ENCODE measurements around the gene GDPGP1.
A peak's percentile ranks its signal among the peaks of the same experiment; 100 is the strongest.
"Not testable (repeated sequence)": the region's sequence is repeated elsewhere in the genome, so short reads cannot be mapped to it uniquely, and the experiment has no call there.

Gene GDPGP1

DNA sequence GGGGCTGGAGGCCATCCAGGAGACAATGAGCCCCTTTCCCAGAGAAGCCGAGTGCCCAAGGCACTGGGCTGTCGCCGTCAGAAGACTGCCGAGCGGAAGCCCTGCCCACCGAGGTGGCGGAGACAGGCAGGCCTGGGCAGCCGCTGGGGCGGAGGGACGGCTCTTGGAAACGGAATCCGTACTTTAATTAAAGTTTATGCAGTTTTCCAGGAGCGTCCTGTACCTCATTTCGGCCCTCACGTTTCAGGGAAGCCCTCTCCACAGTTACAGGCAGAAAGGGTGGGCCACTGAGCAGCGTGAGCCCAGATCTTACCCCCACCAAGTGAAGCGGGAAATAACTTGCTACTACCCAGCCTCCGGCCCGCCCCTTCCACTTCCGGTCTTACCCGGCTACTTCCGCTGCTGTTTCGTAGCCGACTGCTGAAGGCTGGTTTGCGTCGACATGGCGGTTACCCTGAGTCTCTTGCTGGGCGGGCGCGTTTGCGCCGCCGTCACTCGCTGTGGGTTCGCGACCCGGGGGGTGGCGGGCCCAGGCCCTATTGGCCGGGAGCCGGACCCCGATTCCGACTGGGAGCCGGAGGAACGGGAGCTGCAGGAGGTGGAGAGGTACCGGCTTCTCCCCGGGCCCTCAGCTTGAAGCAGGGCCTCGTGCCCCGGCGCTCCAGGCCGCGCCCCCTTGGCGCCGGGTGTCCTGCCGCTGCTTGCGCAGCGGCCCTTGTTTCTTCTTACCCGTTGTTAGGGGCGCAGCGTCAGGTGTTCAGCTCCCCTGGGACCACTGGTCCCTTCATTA, 31.5 kb downstream of the GDPGP1 start, which contains the start of gene NGRN:
NGRN (plus strand) TSS at position 402 of the 790 bp plus-strand sequence; CDS start at position 443, 41 bp downstream.
- TF ChIP-seq, protein P1, sequence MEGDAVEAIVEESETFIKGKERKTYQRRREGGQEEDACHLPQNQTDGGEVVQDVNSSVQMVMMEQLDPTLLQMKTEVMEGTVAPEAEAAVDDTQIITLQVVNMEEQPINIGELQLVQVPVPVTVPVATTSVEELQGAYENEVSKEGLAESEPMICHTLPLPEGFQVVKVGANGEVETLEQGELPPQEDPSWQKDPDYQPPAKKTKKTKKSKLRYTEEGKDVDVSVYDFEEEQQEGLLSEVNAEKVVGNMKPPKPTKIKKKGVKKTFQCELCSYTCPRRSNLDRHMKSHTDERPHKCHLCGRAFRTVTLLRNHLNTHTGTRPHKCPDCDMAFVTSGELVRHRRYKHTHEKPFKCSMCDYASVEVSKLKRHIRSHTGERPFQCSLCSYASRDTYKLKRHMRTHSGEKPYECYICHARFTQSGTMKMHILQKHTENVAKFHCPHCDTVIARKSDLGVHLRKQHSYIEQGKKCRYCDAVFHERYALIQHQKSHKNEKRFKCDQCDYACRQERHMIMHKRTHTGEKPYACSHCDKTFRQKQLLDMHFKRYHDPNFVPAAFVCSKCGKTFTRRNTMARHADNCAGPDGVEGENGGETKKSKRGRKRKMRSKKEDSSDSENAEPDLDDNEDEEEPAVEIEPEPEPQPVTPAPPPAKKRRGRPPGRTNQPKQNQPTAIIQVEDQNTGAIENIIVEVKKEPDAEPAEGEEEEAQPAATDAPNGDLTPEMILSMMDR (IDR thresholded peaks at IDR 0.05; ENCODE audit: low read depth, low read length), result no peak
- peak within 1 kb of the TSS; percentile 88 for H3K4me3 ChIP-seq (ENCODE audit: low read depth, low read length)

DNA sequence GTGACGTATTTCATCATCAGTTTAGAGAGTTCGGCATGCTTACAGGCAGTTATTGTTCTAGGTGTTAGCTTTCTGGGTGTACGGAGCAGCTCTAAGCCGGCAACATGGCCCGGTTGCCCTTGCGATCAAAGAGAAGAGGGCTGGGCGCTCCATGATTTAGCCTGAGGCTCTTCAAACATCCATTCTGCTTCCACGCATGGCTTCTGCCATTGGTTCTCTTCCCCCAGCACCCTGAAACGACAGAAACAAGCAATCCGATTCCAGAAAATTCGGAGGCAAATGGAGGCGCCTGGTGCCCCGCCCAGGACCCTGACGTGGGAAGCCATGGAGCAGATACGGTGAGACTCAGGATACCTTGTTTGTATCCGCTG, 32.0 kb downstream of the GDPGP1 start:
- H3K4me3 ChIP-seq (ENCODE audit: low read depth, low read length), result peak overlapping the region; percentile 88
- TF ChIP-seq, protein P1 (IDR thresholded peaks at IDR 0.05; ENCODE audit: low read depth, low read length), result no peak

DNA sequence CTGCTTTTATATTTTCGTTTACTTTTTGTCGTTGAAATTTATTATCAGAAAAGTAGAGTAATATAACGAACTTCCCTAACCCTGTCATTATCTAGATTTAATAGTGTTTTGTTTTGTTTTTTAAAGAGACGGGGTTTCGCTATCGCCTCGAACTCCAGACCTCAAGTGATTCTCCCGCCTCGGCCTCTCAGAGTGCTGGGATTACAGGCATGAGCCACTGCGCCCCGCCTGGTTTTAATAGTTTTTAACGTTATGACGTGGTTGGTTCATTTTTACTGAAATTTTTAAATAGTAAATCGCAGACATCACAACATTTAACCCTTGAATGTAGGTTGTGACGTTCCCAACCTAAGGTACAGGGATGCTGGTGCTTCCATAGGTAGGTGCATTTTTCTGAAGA, 32.5 kb downstream of the GDPGP1 start:
- peak overlapping the region; percentile 88 for H3K4me3 ChIP-seq (ENCODE audit: low read depth, low read length)
- TF ChIP-seq, protein P1 (IDR thresholded peaks at IDR 0.05; ENCODE audit: low read depth, low read length), result no peak

DNA sequence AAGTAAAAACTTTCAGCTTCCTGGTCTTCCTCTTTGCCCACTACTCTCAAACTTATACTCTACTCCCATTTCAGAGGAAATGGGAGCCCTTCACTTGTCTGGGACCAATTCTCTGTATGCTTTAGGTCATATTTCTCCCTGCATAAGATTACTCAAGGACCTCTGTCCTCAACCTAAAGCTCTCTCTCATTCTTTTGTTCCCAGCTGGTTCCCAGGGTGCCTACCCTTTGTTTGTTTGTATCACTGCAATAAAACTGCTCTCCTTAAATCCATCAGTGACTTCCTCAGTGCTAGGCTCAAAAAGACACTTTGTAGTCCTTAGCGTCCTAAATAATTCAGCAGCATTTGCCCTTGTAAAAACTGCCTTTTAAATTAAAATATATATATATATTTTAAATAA, 34.4 kb downstream of the GDPGP1 start:
- H3K4me3 ChIP-seq (ENCODE audit: low read depth, low read length), result no peak overlapping the region

DNA sequence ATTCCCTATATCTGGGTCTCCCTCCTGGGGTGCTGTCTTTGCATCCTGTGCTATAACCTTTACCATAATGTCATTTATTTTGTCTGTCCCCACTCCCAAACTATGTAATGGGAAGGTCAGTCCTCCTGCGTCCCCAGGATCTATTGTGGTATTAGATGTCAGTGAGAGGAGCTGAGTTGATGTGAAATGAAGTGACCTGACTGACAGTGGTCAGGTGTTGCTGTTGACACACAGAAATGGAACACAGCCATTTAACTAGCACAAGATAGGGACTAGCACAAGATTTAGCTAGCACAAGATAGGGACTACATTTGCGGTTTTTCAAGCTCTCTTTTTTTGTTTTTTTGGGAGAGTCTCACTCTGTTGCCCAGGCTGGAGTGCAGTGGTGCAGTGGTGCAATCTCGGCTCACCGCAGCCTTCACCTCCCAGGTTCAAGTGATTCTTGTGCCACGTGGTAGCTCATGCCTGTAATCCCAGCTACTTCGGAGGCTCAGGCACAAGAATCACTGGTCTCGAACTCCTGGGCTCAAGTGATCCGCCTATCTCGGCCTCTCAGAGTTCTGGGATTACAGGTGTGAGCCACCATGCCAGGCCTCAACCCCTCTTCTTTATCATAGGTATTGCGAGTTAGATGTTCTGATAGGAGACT, 36.6 kb downstream of the GDPGP1 start:
- TF ChIP-seq, protein P1 (IDR thresholded peaks at IDR 0.05; ENCODE audit: low read depth, low read length), result no peak
- no peak overlapping the region for H3K4me3 ChIP-seq (ENCODE audit: low read depth, low read length)

More for the DNA sequence above, 34.4 kb downstream of the GDPGP1 start:
- TF ChIP-seq, protein P1 (IDR thresholded peaks at IDR 0.05; ENCODE audit: low read depth, low read length), result no peak

DNA sequence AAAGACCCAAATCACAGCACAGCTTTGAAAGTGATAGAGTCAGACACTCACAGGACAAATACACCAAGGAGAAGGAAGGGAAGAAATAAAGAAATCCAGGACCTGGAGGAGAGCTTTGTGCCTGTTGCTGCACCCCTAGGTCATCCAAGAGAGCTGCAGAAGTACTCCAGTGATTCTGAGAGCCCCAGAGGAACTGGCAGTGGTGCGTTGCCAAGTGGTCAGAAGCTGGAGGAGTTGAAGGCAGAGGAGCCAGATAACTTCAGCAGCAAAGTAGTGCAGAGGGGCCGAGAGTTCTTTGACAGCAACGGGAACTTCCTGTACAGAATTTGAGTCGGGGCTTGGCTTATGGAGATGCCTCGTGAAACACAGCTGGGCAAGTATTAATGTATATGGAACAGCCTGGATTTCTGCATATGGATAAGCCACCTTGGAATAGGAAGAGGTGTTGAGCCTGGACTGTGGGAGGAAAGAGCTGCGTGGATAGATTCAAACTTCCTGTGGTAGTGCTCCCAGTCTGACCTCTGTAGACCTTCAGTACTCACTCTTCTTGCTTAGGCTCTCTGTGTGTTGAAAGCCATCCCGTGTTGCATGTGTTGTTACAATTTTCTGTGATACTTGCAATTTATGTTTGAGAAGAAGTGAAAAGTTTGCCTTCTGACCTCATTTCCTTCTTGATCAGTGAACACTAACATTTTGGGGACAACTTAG, 37.6 kb downstream of the GDPGP1 start:
- H3K4me3 ChIP-seq (ENCODE audit: low read depth, low read length), result no peak overlapping the region
- TF ChIP-seq, protein P1 (IDR thresholded peaks at IDR 0.05; ENCODE audit: low read depth, low read length), result no peak

DNA sequence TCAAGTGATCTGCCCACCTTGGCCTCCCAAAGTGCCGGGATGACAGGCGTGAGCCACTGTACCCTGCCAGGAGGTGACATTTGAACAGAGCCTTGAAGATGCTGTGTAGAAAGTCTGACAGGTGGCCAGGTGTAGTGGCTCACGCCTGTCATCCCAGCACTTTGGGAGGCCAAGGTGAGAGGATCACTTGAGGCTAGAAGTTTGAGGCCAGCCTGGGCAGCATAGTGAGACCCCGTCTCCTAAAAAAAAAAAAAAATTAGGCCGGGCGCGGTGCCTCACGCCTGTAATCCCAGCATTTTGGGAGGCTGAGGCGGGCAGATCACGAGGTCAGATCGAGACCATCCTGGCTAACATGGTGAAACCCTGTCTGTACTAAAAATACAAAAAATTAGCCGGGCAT, 44.5 kb downstream of the GDPGP1 start:
- H3K4me3 ChIP-seq (ENCODE audit: low read depth, low read length), result not testable (repeated sequence)

DNA sequence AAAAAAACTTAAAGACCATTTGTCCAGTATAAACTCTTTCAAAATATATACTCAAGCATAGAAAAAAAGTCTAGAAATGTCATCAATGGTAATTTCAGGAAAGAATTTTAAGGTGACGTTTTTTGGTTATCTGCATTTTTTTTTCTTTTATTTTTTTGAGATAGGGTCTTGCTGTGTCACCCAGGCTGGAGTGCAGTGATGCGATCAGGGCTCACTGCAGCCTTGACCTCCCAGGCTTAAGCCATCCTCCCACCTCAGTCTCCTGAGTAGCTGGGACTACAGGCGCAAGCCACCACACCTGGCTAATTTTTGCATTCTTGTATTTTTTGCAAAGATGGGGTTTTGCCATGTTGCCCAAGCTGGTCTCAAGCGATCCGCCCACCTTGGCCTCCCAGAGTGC, 46.7 kb downstream of the GDPGP1 start:
- H3K4me3 ChIP-seq (ENCODE audit: low read depth, low read length), result not testable (repeated sequence)

DNA sequence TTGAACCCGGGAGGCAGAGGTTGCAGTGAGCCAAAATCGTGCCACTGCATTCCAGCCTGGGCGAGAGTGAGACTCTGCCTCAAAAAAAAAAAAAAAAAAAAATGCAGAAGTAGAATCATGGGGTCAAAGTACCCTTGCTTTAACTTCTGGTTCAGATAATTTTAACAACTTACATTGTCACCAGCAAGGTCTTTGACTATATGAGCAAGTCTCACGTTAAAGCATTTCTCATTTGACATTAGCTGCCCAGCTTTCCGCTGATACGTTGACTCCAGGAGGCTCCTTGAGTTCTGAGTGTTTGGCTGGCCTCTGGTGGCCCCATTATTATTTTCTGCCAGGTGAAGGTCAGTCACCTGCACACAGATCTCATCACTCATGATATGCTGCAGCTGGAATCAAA, 47.6 kb downstream of the GDPGP1 start:
- H3K4me3 ChIP-seq (ENCODE audit: low read depth, low read length), result not testable (repeated sequence)

Measured in WI38 (cell line).